Mesendoderm (in vitro differentiated cells): Measurements from ENCODE around the gene CTNNA2.

ENCODE experiments used
- DNase-seq: peaks from one replicate; pipeline ENCODE4 v3.0.0; 2013
- H2AK5ac ChIP-seq: 2 replicates; pipeline ENCODE4 v1.6.1; 2013; ENCODE audit warnings: low read length, inconsistent platforms
- H2BK120ac ChIP-seq: 2 replicates; pipeline ENCODE4 v1.6.1; 2013; ENCODE audit warnings: low read depth, mild to moderate bottlenecking, low read length, moderate library complexity, mixed read lengths
- H2BK15ac ChIP-seq: replicated peaks from 2 replicates; pipeline ENCODE4 v1.6.1; 2013; ENCODE audit warnings: low read depth, mild to moderate bottlenecking, moderate library complexity
- H2BK5ac ChIP-seq: 2 replicates; pipeline ENCODE4 v1.6.1; 2013; ENCODE audit warnings: low read length, inconsistent platforms
- H3K18ac ChIP-seq: 2 replicates; pipeline ENCODE4 v1.6.1; 2013; ENCODE audit warnings: mild to moderate bottlenecking, low read length, mixed read lengths
- H3K23ac ChIP-seq: one replicate; pipeline ENCODE4 v1.6.1; 2013; ENCODE audit warnings: low read length
- H3K27ac ChIP-seq: 2 replicates; pipeline ENCODE4 v1.5.1; 2013; ENCODE audit warnings: low read depth, mild to moderate bottlenecking, inconsistent platforms, low read length, moderate library complexity
- H3K27me3 ChIP-seq: 2 replicates; pipeline ENCODE4 v1.6.1; 2013; ENCODE audit warnings: low read length, control low read depth, mild to moderate bottlenecking, inconsistent platforms; ENCODE audit not compliant: insufficient read depth, poor library complexity
- H3K36me3 ChIP-seq: 2 replicates; pipeline ENCODE4 v1.6.1; 2013; ENCODE audit warnings: low read length, inconsistent platforms; ENCODE audit not compliant: control insufficient read depth, insufficient read depth
- H3K4ac ChIP-seq: one replicate; pipeline ENCODE4 v1.6.1; 2013; ENCODE audit warnings: low read depth, mild to moderate bottlenecking, low read length, moderate library complexity
- H3K4me1 ChIP-seq: 2 replicates; pipeline ENCODE4 v1.6.1; 2013; ENCODE audit warnings: low read depth, low read length, inconsistent platforms; ENCODE audit not compliant: control insufficient read depth
- H3K4me2 ChIP-seq: 2 replicates; pipeline ENCODE4 v1.6.1; 2013; ENCODE audit warnings: low read length
- H3K4me3 ChIP-seq: 2 replicates; pipeline ENCODE4 v1.5.1; 2013; ENCODE audit warnings: mild to moderate bottlenecking, low read length
- H3K56ac ChIP-seq: one replicate; pipeline ENCODE4 v1.6.1; 2013; ENCODE audit warnings: low read length
- H3K79me1 ChIP-seq: 2 replicates; pipeline ENCODE4 v1.6.1; 2013; ENCODE audit warnings: low read length, inconsistent platforms
- H3K79me2 ChIP-seq: 2 replicates; pipeline ENCODE4 v1.6.1; 2013; ENCODE audit warnings: mild to moderate bottlenecking, low read length; ENCODE audit not compliant: control insufficient read depth, insufficient read depth
- H3K9ac ChIP-seq: 2 replicates; pipeline ENCODE4 v1.6.1; 2013; ENCODE audit warnings: low read length, inconsistent platforms
- H4K5ac ChIP-seq: one replicate; pipeline ENCODE4 v1.6.1; 2013; ENCODE audit warnings: low read length
- H4K8ac ChIP-seq: one replicate; pipeline ENCODE4 v1.6.1; 2013; ENCODE audit warnings: low read depth, mild to moderate bottlenecking, control low read depth, low read length, moderate library complexity
- WGBS: extraction: QIAGEN DNeasy Blood & Tissue Kit; methylation state at CpG from one replicate; pipeline ENCODE4 v1.1.7; 2013; ENCODE audit warnings: low lambda C conversion rate, missing lambda C conversion rate; ENCODE audit not compliant: insufficient coverage; ENCODE audit errors: extremely low coverage; 5-methylcytosine and 5-hydroxymethylcytosine counted together

Gene CTNNA2

DNA sequence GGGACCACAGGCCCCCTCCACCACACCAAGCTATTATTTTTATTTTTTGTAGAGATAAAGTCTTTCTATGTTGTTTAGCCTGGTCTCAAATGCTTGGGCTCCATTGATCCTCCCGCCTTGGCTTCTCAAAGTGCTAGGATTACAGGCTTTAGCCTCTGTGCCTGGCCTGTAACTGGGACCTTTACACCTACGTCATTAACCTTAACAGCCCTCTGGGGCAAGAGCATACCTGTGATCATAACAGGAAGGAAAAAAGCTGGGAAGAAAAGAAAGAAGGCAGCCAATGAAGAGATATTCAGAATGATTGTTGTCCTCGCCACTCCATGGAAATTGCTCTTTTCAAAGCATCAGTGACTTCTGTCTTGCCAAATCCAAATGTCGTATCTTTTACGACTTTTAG lies 453.5 kb downstream of the CTNNA2 start:
- DNase-seq = no peak
- H4K8ac ChIP-seq = no peak overlapping the region
- no peaks in the 10 kb centered on the region for H3K36me3 ChIP-seq
- H3K23ac ChIP-seq = no peak overlapping the region
- H3K4me1 ChIP-seq = peaks cover 2% of the 10 kb centered on the region
- no peak overlapping the region for H3K18ac ChIP-seq
- H3K4me3 ChIP-seq = no peak overlapping the region
- H4K5ac ChIP-seq = no peak overlapping the region
- no CpG with 5 or more reads among the region's 5 CpGs for WGBS
- H2AK5ac ChIP-seq = no peak overlapping the region
- H2BK5ac ChIP-seq = no peak overlapping the region
- H2BK15ac ChIP-seq = no peak overlapping the region
- H3K79me2 ChIP-seq = no peaks in the 10 kb centered on the region
- no peak overlapping the region for H3K27ac ChIP-seq
- H3K4me2 ChIP-seq = no peak overlapping the region
- no peak overlapping the region for H3K4ac ChIP-seq
- H2BK120ac ChIP-seq = no peak overlapping the region
- H3K9ac ChIP-seq = no peak overlapping the region
- H3K79me1 ChIP-seq = no peaks in the 10 kb centered on the region
- no peak overlapping the region for H3K56ac ChIP-seq
- H3K27me3 ChIP-seq = no peaks in the 10 kb centered on the region

DNA sequence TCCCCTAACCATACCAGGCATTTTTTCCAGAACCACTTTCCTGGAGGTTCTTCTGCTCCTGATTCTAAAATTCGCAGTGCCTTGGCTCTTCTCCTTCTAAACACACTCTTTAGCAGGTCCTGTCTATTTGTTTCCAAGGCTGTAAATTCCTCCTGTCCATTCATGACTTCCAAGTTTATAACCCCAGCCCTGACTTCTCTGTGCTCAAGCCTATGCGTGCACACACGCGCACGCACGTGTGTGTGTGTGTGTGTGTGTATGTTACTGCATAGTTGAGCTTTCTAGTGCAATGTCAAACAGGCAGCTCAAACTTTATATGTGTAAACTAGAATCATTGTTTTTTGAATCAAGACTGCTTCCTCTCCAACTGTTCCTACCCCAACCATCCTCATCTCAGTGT lies 454.0 kb downstream of the CTNNA2 start:
- Histone ChIP-seq H3K18ac (no peak overlapping the region), H3K79me2 (no peaks in the 10 kb centered on the region), H2AK5ac (no peak overlapping the region), H4K5ac (no peak overlapping the region), H3K4me3 (no peak overlapping the region), H3K56ac (no peak overlapping the region), H2BK5ac (no peak overlapping the region), H3K4me1 (peaks cover 5% of the 10 kb centered on the region), H3K27ac (no peak overlapping the region), H3K27me3 (no peaks in the 10 kb centered on the region), H3K4me2 (no peak overlapping the region), H3K4ac (no peak overlapping the region), H3K79me1 (no peaks in the 10 kb centered on the region), H2BK15ac (no peak overlapping the region), H3K23ac (no peak overlapping the region), H3K36me3 (no peaks in the 10 kb centered on the region), H2BK120ac (no peak overlapping the region), H4K8ac (no peak overlapping the region), H3K9ac (no peak overlapping the region)
- no peak for DNase-seq
- no CpG with 5 or more reads among the region's 6 CpGs for WGBS

DNA sequence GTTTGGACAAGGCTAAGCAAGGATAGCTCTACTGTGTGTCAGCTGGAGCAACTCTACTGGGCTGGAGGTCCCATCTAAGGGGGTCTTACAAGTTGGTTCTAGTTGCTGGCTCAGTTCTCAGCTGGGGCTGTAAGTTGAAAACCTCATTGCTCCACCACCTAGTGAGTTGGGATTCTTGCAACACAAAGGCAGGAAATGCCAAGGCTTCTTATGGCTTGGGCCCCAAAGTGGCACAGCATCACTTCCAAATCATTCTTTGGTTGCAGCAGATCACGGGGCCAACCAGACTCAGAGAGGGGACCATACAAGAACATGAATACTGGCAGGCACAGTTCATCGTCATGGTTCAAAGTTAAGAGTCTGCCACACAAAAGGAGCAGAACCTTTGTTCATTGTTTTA lies 459.0 kb downstream of the CTNNA2 start:
- H2BK15ac ChIP-seq = no peak overlapping the region
- no peak overlapping the region for H3K18ac ChIP-seq
- no peaks in the 10 kb centered on the region for H3K27me3 ChIP-seq
- no peak overlapping the region for H2AK5ac ChIP-seq
- H4K5ac ChIP-seq = no peak overlapping the region
- H3K79me1 ChIP-seq = no peaks in the 10 kb centered on the region
- H2BK5ac ChIP-seq = no peak overlapping the region
- no peak overlapping the region for H3K4me2 ChIP-seq
- DNase-seq = peak; percentile 69
- H3K4me3 ChIP-seq = no peak overlapping the region
- no peak overlapping the region for H2BK120ac ChIP-seq
- H3K36me3 ChIP-seq = no peaks in the 10 kb centered on the region
- no peak overlapping the region for H4K8ac ChIP-seq
- H3K27ac ChIP-seq = no peak overlapping the region
- no peak overlapping the region for H3K4ac ChIP-seq
- no peak overlapping the region for H3K9ac ChIP-seq
- H3K23ac ChIP-seq = no peak overlapping the region
- peaks cover 10% of the 10 kb centered on the region for H3K4me1 ChIP-seq
- H3K56ac ChIP-seq = peak overlapping the region; percentile 51
- no peaks in the 10 kb centered on the region for H3K79me2 ChIP-seq
- WGBS = no CpG with 5 or more reads among the region's 2 CpGs

DNA sequence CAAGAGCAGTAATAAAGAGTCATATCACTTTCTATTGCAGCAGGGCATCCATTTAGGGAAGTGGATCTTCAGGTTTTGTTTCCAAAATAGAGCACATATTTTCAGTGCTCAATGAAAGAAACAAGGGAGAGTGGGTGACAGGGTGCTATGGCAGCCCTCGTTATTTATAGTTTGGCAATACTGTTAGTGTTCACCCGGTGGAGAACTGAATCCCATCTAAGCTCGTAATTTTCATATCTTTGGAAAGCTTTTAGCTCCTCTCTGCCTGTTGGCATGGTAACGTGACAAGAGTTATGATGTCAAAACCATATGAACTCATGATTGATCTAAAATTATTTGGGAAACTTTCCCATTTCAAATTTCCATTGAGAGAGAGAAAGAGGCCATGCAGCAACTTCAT lies 459.8 kb downstream of the CTNNA2 start:
- Histone ChIP-seq H3K4me2 (no peak overlapping the region), H2BK15ac (no peak overlapping the region), H2BK120ac (no peak overlapping the region), H2AK5ac (no peak overlapping the region), H4K5ac (no peak overlapping the region), H3K56ac (no peak overlapping the region), H4K8ac (no peak overlapping the region), H3K4me3 (no peak overlapping the region), H3K4me1 (peaks cover 10% of the 10 kb centered on the region), H3K18ac (no peak overlapping the region), H3K9ac (no peak overlapping the region), H3K36me3 (no peaks in the 10 kb centered on the region), H3K79me2 (no peaks in the 10 kb centered on the region), H3K79me1 (no peaks in the 10 kb centered on the region), H3K27ac (no peak overlapping the region), H3K4ac (no peak overlapping the region), H2BK5ac (no peak overlapping the region), H3K23ac (no peak overlapping the region), H3K27me3 (no peaks in the 10 kb centered on the region)
- WGBS = no CpG with 5 or more reads among the region's 4 CpGs
- no peak for DNase-seq

DNA sequence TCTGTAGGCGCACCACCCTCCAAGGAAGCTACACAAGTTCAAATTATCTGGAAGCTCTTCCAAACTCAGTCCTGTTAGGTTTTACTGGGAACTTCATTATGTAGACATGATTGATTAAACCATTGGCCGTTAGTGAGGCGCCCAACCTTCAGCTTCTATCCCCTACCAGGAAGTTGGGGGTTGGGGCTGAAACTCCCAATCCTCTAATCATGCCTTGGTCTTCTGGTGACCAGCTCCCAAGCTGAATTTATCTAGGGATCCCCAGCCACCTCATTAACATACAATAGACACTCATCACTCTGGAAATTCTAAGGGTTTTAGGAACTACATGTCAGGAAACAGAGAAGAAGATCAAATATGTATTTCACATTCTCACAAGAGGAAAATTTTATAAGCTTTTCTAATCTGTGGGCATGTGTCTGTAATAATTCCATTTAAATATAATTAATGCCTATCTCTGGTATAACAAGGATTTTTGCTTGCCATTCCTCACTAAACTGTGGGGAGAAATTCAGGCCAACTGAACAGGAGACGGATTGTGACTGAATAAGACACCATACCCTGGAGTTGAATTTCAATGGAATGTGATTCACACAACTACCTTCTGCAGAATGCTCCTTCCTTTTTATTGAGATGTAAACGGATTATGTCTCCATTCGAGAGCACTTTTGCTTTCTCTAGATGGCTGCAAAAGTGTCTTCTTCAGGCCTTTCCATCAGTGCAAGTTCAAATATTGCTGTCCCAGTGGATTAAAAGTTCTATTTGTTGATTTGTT lies 463.1 kb downstream of the CTNNA2 start:
- Histone ChIP-seq H2BK120ac (peak overlapping the region; percentile 7), H3K27ac (peak overlapping the region; percentile 17), H3K79me1 (no peaks in the 10 kb centered on the region), H4K5ac (no peak overlapping the region), H3K9ac (no peak overlapping the region), H3K18ac (peak overlapping the region; percentile 39), H3K4me1 (peaks cover 10% of the 10 kb centered on the region), H2BK5ac (no peak overlapping the region), H3K79me2 (no peaks in the 10 kb centered on the region), H3K4me2 (no peak overlapping the region), H3K4ac (no peak overlapping the region), H2AK5ac (no peak overlapping the region), H3K4me3 (no peak overlapping the region), H3K23ac (no peak overlapping the region), H3K27me3 (no peaks in the 10 kb centered on the region), H4K8ac (no peak overlapping the region), H3K56ac (peak overlapping the region; percentile 30), H2BK15ac (no peak overlapping the region), H3K36me3 (no peaks in the 10 kb centered on the region)
- peak; percentile 92 for DNase-seq
- whole genome bisulfite sequencing = no CpG with 5 or more reads among the region's 6 CpGs

DNA sequence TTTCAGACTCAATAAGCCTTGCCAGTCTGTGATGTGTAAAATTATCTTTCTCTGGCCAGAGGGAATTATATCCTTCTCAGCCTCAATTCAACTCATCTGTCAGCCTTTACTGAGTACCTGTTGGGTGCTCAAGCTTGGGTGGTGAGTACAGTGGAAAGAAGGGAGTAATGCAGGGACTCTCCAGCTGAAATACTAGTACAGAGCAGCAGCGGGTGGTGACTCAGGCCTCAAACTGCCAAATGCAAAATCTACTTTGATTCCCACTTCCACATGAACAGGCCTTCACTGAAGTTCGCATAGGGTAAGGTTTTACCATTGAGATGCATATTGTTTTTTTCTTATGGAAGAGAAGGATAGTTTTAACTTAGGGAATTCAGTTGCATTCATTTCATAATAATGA lies 464.9 kb downstream of the CTNNA2 start:
- Histone ChIP-seq H2BK15ac (no peak overlapping the region), H3K27ac (no peak overlapping the region), H3K79me1 (no peaks in the 10 kb centered on the region), H2AK5ac (no peak overlapping the region), H4K5ac (no peak overlapping the region), H2BK120ac (no peak overlapping the region), H3K18ac (no peak overlapping the region), H3K56ac (no peak overlapping the region), H3K4ac (no peak overlapping the region), H3K9ac (no peak overlapping the region), H3K36me3 (no peaks in the 10 kb centered on the region), H3K79me2 (no peaks in the 10 kb centered on the region), H3K4me1 (peaks cover 6% of the 10 kb centered on the region), H3K27me3 (no peaks in the 10 kb centered on the region), H3K23ac (no peak overlapping the region), H4K8ac (no peak overlapping the region), H2BK5ac (no peak overlapping the region), H3K4me3 (no peak overlapping the region), H3K4me2 (no peak overlapping the region)
- peak; percentile 34 for DNase-seq
- no CpG with 5 or more reads among the region's 2 CpGs for WGBS
